Thyroid gland (tissue), 4 donors: ENCODE results near the gene C2orf92. TPM values are rescaled to one million over a fixed set of nuclear protein-coding genes. Genes with fewer than 3 reads are reported as not detected.

Source experiments
- DNase-seq, 2 donors: peaks; one replicate each; pipeline ENCODE4 v3.0.0-alpha.2; 2019
- H3K27ac ChIP-seq, 3 donors: fragments of 200-600 bp; sonication (generic); 1 replicate in 2 of 3; 2 replicates in 1 of 3; pipeline ENCODE4 v1.5.1; 2016 to 2019; ENCODE audit warnings: mild to moderate bottlenecking in 1 of 3, moderate library complexity in 1 of 3
- H3K27me3 ChIP-seq: fragments of 200-600 bp; sonication (generic); one replicate; pipeline ENCODE4 v1.5.1; 2019
- H3K36me3 ChIP-seq, 2 donors: fragments of 200-600 bp; sonication (generic); one replicate each; pipeline ENCODE4 v1.5.1; 2016 to 2019
- H3K4me1 ChIP-seq, 2 donors: fragments of 200-600 bp; sonication (generic); one replicate each; pipeline ENCODE4 v1.5.1; 2017 to 2019
- H3K4me3 ChIP-seq, 3 donors: fragments of 200-600 bp; sonication (generic); replicated peaks in 1 of 3; 1 replicate in 2 of 3; 2 replicates in 1 of 3; pipeline ENCODE4 v1.5.1; 2016; ENCODE audit warnings: mild to moderate bottlenecking in 1 of 3
- H3K9me3 ChIP-seq: fragments of 200-600 bp; sonication (generic); one replicate; pipeline ENCODE4 v1.5.1; 2017
- POLR2A ChIP-seq, 2 donors: fragments of 450-650 bp; IDR thresholded peaks; one replicate each; pipeline ENCODE4 v1.6.1; 2017; ENCODE audit warnings: antibody characterized with exemption in 2 of 2, mild to moderate bottlenecking in 2 of 2, moderate library complexity in 1 of 2
- WGBS, 2 donors: methylation state at CpG; one replicate each; pipeline ENCODE4 v1.1.5; 2017; 5-methylcytosine and 5-hydroxymethylcytosine counted together
- intact Hi-C: fragments of 100-400 bp; cut with DNase I; formaldehyde crosslinking; loops from one replicate; pipeline ENCODE4 v1.15.1; 2023
- small RNA-seq: library from RNA; depleted of rRNA; stranded (forward); fragments of <200 nt; gene quantifications from one replicate; pipeline ENCODE3, GENCODE V24; 2016
- total RNA-seq, 4 donors: library from RNA; depleted of rRNA; stranded (reverse); fragments of >200 nt; gene quantifications; one replicate each; pipeline ENCODE4 v1.2.3, GENCODE V29; 2016
- TF ChIP-seq, protein P1 (sequence below), 6 experiments: fragments of 200-600 bp in 3 of 6; fragments of 450-650 bp in 3 of 6; sonication (generic) in 3 of 6; IDR thresholded peaks; one replicate each; pipeline ENCODE4 v1.5.1; 2016 to 2019; ENCODE audit warnings: antibody characterized with exemption in 6 of 6, mild to moderate bottlenecking in 2 of 6, inconsistent platforms in 1 of 6, moderate library complexity in 1 of 6

The C2orf92 gene
- total RNA-seq, 4 donors from 2014 or later: 9.8 to 36.5 (median 30.7) TPM

DNA sequence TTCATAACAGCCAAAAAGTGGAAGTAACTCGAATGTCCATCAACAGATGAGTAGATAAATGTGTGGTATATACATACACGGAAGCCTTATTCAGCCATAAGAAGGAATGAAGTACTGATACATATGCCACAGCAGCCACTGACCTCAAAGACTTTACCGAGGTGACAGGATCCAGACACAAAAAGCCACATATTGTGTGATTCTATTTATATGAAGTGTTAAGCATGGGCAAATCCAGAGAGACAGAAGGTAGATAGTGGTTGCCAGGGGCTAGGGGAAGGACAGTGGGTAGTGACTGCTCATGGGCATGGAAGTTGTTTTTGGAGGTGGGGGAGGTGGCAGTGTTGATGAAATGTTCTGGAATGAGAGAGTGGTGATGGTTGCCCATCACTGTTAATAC is 77.8 kb downstream of the C2orf92 start:
- intact Hi-C loops: no loop called here
- 86 to 91% methylated on average over 3 of the region's 3 CpGs for WGBS, 2 donors
- Histone ChIP-seq H3K9me3 (no peaks in the 10 kb centered on the region), H3K27ac (no peak overlapping the region), H3K36me3 (no peaks in the 10 kb centered on the region), H3K27me3 (no peaks in the 10 kb centered on the region), H3K4me1 (peaks cover 3 to 9% of the 10 kb centered on the region in 2 donors), H3K4me3 (no peak overlapping the region)
- no peak for TF ChIP-seq POLR2A (IDR thresholded peaks at IDR 0.05)
- TF ChIP-seq, protein P1, sequence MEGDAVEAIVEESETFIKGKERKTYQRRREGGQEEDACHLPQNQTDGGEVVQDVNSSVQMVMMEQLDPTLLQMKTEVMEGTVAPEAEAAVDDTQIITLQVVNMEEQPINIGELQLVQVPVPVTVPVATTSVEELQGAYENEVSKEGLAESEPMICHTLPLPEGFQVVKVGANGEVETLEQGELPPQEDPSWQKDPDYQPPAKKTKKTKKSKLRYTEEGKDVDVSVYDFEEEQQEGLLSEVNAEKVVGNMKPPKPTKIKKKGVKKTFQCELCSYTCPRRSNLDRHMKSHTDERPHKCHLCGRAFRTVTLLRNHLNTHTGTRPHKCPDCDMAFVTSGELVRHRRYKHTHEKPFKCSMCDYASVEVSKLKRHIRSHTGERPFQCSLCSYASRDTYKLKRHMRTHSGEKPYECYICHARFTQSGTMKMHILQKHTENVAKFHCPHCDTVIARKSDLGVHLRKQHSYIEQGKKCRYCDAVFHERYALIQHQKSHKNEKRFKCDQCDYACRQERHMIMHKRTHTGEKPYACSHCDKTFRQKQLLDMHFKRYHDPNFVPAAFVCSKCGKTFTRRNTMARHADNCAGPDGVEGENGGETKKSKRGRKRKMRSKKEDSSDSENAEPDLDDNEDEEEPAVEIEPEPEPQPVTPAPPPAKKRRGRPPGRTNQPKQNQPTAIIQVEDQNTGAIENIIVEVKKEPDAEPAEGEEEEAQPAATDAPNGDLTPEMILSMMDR (IDR thresholded peaks at IDR 0.05): no peak
- no peak for DNase-seq

DNA sequence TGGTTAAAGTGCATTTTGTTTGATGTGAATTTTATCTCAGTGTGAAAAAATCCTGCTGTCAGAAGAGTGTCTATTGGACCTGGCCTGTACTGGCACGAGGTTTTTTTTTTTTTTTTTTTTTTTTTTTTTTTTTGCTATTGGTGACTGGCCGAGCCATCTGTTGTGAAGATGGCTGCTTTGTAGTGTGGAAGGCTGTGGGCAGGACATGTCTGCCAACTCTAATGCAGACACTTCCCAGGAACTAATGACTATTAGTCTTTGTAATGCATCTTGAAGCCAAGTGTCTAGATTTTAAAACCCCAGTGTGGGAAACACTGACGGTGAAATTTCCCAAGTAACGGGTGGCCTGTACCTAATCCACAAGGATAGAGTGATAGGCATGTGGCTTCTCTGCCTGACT is 78.2 kb downstream of the C2orf92 start:
- no peak for TF ChIP-seq POLR2A (IDR thresholded peaks at IDR 0.05)
- TF ChIP-seq, protein P1 (IDR thresholded peaks at IDR 0.05): no peak
- intact Hi-C loops: no loop called here

GRCh38 chr2:97749581-97749980 is 80.1 kb downstream of the C2orf92 start:
- H3K4me3 ChIP-seq: no peak overlapping the region
- intact Hi-C loops: no loop called here
- WGBS, 2 donors: 88 to 94% methylated on average over 4 to 5 of the region's 5 CpGs
- no peaks in the 10 kb centered on the region for H3K27me3 ChIP-seq
- TF ChIP-seq, protein P1 (IDR thresholded peaks at IDR 0.05): no peak
- no peak for TF ChIP-seq POLR2A (IDR thresholded peaks at IDR 0.05)
- DNase-seq: no peak
- no peak overlapping the region for H3K27ac ChIP-seq
- H3K9me3 ChIP-seq: no peaks in the 10 kb centered on the region
- H3K4me1 ChIP-seq: peaks cover 7 to 14% of the 10 kb centered on the region in 2 donors
- H3K36me3 ChIP-seq: no peaks in the 10 kb centered on the region

More for the DNA sequence above, 78.2 kb downstream of the C2orf92 start:
- H3K4me3 ChIP-seq: no peak overlapping the region
- no peaks in the 10 kb centered on the region for H3K27me3 ChIP-seq
- no peak for DNase-seq
- H3K36me3 ChIP-seq: no peaks in the 10 kb centered on the region
- peaks cover 7 to 13% of the 10 kb centered on the region in 2 donors for H3K4me1 ChIP-seq
- WGBS, 2 donors: 89 to 93% methylated on average over 4 of the region's 4 CpGs
- H3K9me3 ChIP-seq: no peaks in the 10 kb centered on the region
- H3K27ac ChIP-seq: no peak overlapping the region

GRCh38 chr2:97750017-97750416 is 80.5 kb downstream of the C2orf92 start:
- Histone ChIP-seq H3K27me3 (no peaks in the 10 kb centered on the region), H3K36me3 (no peaks in the 10 kb centered on the region), H3K4me1 (peaks cover 7 to 14% of the 10 kb centered on the region in 2 donors), H3K4me3 (no peak overlapping the region), H3K9me3 (no peaks in the 10 kb centered on the region), H3K27ac (no peak overlapping the region)
- no peak for TF ChIP-seq POLR2A (IDR thresholded peaks at IDR 0.05)
- TF ChIP-seq, protein P1 (IDR thresholded peaks at IDR 0.05): no peak
- 90 to 100% methylated on average over 4 of the region's 4 CpGs for WGBS, 2 donors
- no peak for DNase-seq
- intact Hi-C loops: no loop called here

GRCh38 chr2:97751752-97752151 is 82.2 kb downstream of the C2orf92 start:
- peak; percentile 76 to 82 for DNase-seq
- Histone ChIP-seq H3K4me1 (peaks cover 7 to 14% of the 10 kb centered on the region in 2 donors), H3K36me3 (peaks cover 0 to 2% of the 10 kb centered on the region in 2 donors), H3K9me3 (no peaks in the 10 kb centered on the region), H3K27me3 (no peaks in the 10 kb centered on the region), H3K27ac (peak overlapping the region; percentile 4 to 40 (median 28)), H3K4me3 (no peak overlapping the region)
- 21 to 40% methylated on average over 3 of the region's 3 CpGs for WGBS, 2 donors
- intact Hi-C loops: no loop called here
- no peak for TF ChIP-seq POLR2A (IDR thresholded peaks at IDR 0.05)
- TF ChIP-seq, protein P1 (IDR thresholded peaks at IDR 0.05): no peak

Small RNA genes within 50 kb of the gene (small RNA-seq; reads per million reads assigned to genes)
- gene RNU4-8P: not detected

Other genes with a start within 250 kb of the C2orf92 start
- 10 to 100 TPM; 26.5 to 60.1 (median 39.0) TPM for gene ANKRD36B, start 79.8 kb upstream of the C2orf92 start, total RNA-seq
- gene COX5B, start 23.7 kb upstream of the C2orf92 start, total RNA-seq: 100 to 1,000 TPM; 216 to 731 (median 586) TPM
- 100 to 1,000 TPM in 1 of 4 donors, 10 to 100 TPM in 3; 64.9 to 106 (median 76.3) TPM for gene ACTR1B, start 5.7 kb upstream of the C2orf92 start, total RNA-seq
- gene ZAP70, start 43.9 kb downstream of the C2orf92 start, total RNA-seq: 1 to 10 TPM; 4.0 to 7.6 (median 4.4) TPM